ENCODE data around the gene SAG.

SAG gene

DNA sequence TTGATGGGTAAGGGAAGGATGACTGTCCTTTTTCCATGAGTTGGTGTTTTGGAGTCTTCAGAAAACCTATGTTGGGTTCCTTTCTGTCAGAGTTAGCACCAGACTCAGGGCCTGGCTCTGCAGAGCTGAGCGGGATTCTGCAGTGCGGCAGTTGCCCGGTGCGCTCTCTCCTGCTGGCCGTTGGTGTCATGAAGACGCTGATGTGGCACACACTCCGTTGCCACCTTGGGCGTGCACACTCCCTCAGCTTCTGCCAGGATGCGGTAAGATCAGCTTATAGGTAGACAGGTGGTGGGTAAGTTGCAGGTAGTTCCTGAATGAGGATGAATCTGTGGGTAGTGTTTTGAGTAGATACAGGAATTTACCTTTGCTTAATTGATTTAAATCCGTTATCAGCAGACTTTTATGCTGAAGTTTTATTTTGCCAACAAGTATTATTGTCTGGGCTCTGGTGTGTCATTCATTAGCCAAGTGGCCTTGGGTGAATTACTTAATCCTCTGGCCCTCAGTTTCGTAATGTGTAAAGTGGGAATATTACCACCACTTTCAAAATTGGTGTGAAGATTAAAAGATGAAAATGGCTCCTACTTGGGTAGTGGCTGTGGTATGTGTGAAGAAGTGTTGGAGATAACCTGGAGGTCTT lies 73.5 kb downstream of the SAG start:
- H3K27ac ChIP-seq: peak overlapping the region; percentile 38
- TF ChIP-seq CTCF (conservative IDR thresholded peaks at IDR 0.05): no peak

DNA sequence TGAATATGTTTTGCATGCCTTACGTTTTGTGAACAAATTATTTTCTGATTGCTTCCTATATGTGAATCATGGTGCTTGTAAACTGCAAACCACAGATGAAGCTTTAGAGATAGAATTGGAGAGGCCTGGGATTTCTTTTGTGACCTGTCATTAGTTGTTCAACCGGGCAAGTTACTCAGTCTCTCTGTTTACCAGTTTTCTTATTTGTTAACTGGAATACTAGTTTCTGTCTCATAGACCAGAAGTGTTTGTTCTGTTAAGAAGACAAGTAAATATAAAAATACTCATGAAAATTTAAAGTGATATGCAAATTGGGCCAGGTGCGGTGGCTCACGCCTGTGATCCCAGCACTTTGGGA lies 74.0 kb downstream of the SAG start:
- no peak for TF ChIP-seq CTCF (conservative IDR thresholded peaks at IDR 0.05)
- H3K27ac ChIP-seq: peak overlapping the region; percentile 38

GRCh38 chr2:233384015-233384414 lies 76.4 kb downstream of the SAG start:
- no peak for TF ChIP-seq CTCF (conservative IDR thresholded peaks at IDR 0.05)
- H3K27ac ChIP-seq: no peak overlapping the region

DNA sequence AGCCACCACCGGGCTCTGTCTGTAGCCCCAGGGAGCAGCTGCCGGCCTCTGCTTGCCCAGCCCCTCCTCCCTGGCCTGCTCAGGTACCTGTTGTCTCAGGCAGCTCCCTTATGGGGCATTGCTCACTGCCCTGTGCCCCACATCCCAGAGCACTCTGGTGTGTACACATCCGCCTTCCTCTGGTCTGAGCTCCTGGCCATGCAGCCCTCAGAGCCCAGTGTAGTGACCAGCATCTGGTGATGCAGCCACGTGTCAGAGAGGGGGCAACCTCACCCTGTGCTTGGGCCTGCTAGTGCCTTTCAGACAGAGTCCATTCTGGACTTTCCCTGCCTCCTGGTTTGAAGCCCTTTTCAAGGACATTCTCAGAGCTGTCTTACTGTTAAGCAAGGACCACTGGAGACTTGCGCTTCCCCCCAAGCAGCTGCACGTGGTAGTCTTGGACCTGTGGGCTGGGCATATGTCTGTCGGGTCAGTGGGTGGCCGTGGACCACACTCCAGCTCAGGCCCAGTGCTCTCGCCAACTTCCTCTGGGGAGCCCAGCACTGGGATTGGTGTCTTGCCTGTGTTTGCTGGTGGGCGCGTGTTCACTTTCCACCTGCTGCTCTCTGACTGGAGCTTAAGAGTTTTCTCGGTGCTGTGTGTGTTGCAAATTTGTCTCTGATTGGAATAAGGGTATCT lies 77.3 kb downstream of the SAG start:
- no peak for TF ChIP-seq CTCF (conservative IDR thresholded peaks at IDR 0.05)
- H3K27ac ChIP-seq: no peak overlapping the region

DNA sequence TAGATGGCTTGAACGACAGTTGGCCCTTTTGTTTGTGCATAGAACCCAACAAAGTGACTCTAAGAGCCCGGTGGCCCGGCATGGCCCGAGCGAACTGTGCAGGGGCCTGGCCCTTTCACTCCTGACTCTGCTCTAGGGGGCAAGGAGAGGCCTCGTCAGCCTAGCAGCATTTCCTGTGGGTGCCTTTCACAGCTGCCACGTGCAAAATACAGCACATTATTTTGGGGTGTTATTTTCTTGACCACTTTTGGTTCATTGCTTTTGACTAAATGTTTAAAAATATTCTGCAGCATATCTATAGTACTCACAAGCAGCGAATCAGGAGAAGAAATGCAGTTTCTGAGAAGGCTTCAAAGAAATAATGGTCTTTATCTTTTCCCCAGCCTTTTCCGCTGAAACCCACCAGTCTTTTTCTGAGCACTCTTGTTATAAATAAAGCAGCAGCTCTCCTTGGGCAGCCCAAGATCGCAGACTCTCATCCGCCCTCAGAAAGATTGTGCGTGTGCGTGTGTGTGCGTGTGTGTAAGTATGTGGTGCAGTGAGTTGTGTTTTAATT lies 78.0 kb downstream of the SAG start:
- no peak overlapping the region for H3K27ac ChIP-seq
- TF ChIP-seq CTCF (conservative IDR thresholded peaks at IDR 0.05): no peak

GRCh38 chr2:233386382-233387041 lies 78.9 kb downstream of the SAG start:
- TF ChIP-seq CTCF (conservative IDR thresholded peaks at IDR 0.05): no peak
- H3K27ac ChIP-seq: peak overlapping the region; percentile 61

DNA sequence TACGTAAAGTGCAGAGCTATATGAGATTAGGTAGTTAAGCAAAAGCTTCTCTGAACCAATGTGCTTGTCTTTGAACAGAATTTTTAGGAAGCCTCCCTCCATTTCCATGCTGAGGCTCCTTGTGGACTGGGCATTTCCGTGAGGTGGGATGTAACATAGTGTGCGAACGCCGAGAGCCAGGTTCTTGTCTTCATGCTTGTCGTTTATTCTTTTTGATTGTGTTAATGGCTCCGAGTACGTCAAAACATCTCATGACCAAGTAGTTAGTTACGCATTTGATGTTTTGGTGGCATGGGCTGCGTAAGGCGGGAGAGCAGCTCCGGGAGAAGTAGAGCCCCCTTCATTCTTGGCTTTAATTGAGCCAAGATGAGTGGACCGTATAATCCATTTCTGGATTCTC lies 79.6 kb downstream of the SAG start:
- peak overlapping the region; percentile 61 for H3K27ac ChIP-seq
- no peak for TF ChIP-seq CTCF (conservative IDR thresholded peaks at IDR 0.05)

Data from VCaP (cell line).